HCT116 (cell line): ENCODE results near the gene ZNF445. TPM values are rescaled to one million over a fixed set of nuclear protein-coding genes. Genes with fewer than 3 reads are reported as not detected.

Experiments used
- ATAC-seq: fragments of 200-7000 bp; cut with Tn5 transposase; 2 replicates; pipeline ENCODE4 v1.9.1; 2020; ENCODE audit warnings: mild to moderate bottlenecking, moderate library complexity
- BruUV-seq: library from RNA; stranded (reverse); fragments of 400-500 nt; replicated peaks from 2 replicates; lab custom pipeline; 2021; lab: Mats Ljungman, UMichigan
- CTCF ChIA-PET: fragments of 300-600 bp; sonication (Branson Sonifier 250); formaldehyde crosslinking; loops from one replicate; lab custom pipeline; 2021; ENCODE audit warnings: antibody characterized with exemption; lab: Charles Lee
- POLR2A ChIA-PET: fragments of 300-600, 350-600 bp; sonication (Branson Sonifier 250); formaldehyde crosslinking; loops from one replicate; lab custom pipeline; 2021; ENCODE audit warnings: antibody characterized with exemption; lab: Charles Lee
- RAD21 ChIA-PET, 2 experiments: fragments of 300-600 bp; sonication (Branson Sonifier 250); formaldehyde crosslinking; loops; one replicate each; lab custom pipeline; 2023; ENCODE audit warnings: low total read pairs in 2 of 2; ENCODE audit not compliant: uncharacterized antibody in 2 of 2, unreplicated experiment in 2 of 2, low non-redundant PET in 1 of 2; lab: Charles Lee
- DNase-seq: peaks from one replicate; pipeline ENCODE4 v3.0.0-alpha.2; 2010; ENCODE audit warnings: low read depth, low spot score
- H2AFZ ChIP-seq: fragments of 200-600 bp; shearing (Covaris generic), sonication (generic); 2 replicates; pipeline ENCODE4 v1.6.1; 2017; ENCODE audit warnings: low read depth, mixed run types, mixed read lengths, antibody characterized with exemption, low read length; ENCODE audit not compliant: poor library complexity, severe bottlenecking
- H3K27ac ChIP-seq: 2 replicates; pipeline ENCODE4 v1.5.1; 2012; ENCODE audit warnings: low read depth, low read length
- H3K27me3 ChIP-seq: fragments of 200-600 bp; sonication (generic); 2 replicates; pipeline ENCODE4 v1.6.1; 2016; ENCODE audit warnings: mixed run types, low read length, mixed read lengths; ENCODE audit not compliant: insufficient read depth
- H3K36me3 ChIP-seq, 2 experiments: fragments of 200-500 bp in 1 of 2; fragments of 200-600 bp in 1 of 2; sonication (Bioruptor generic) in 1 of 2; sonication (generic) in 1 of 2; 2 replicates each; pipeline versions ENCODE4 v1.5.1 to v1.6.1; 2014 to 2016; ENCODE audit warnings: low read length in 2 of 2, inconsistent platforms in 1 of 2, mixed read lengths in 1 of 2, mixed run types in 1 of 2; ENCODE audit not compliant: insufficient read depth in 2 of 2, control insufficient read depth in 1 of 2
- H3K4me1 ChIP-seq, 2 experiments: fragments of 200-600 bp in 1 of 2; sonication (generic) in 1 of 2; 2 replicates each; pipeline versions ENCODE4 v1.5.1 to v1.6.1; 2012 to 2017; ENCODE audit warnings: low read length in 2 of 2, inconsistent platforms in 1 of 2, mild to moderate bottlenecking in 1 of 2, mixed read lengths in 1 of 2, mixed run types in 1 of 2, moderate library complexity in 1 of 2; ENCODE audit not compliant: insufficient read depth in 2 of 2, control insufficient read depth in 1 of 2
- H3K4me2 ChIP-seq: fragments of 200-600 bp; sonication (generic); 2 replicates; pipeline ENCODE4 v1.6.1; 2017; ENCODE audit warnings: mixed run types, low read length, mixed read lengths
- H3K4me3 ChIP-seq, 2 experiments: fragments of 200-600 bp in 1 of 2; sonication (generic) in 1 of 2; replicated peaks in 1 of 2; 2 replicates each; pipeline ENCODE4 v1.5.1; 2011 to 2016; ENCODE audit warnings: low read length in 2 of 2, control low read depth in 1 of 2, low read depth in 1 of 2, mild to moderate bottlenecking in 1 of 2, mixed read lengths in 1 of 2, mixed run types in 1 of 2
- H3K79me2 ChIP-seq: fragments of 200-600 bp; sonication (generic); 2 replicates; pipeline ENCODE4 v1.6.1; 2017; ENCODE audit warnings: mild to moderate bottlenecking, mixed run types, low read length, moderate library complexity, mixed read lengths; ENCODE audit not compliant: insufficient read depth
- H3K9ac ChIP-seq: fragments of 200-600 bp; sonication (generic); 2 replicates; pipeline ENCODE4 v1.6.1; 2016; ENCODE audit warnings: low read length, mixed read lengths
- H3K9me2 ChIP-seq: fragments of 200-600 bp; sonication (generic), shearing (Covaris generic); 2 replicates; pipeline ENCODE4 v1.6.1; 2017; ENCODE audit warnings: mixed run types, mild to moderate bottlenecking, moderate library complexity; ENCODE audit not compliant: insufficient read depth
- H3K9me3 ChIP-seq, 2 experiments: fragments of 200-500 bp in 1 of 2; fragments of 200-600 bp in 1 of 2; sonication (Bioruptor generic) in 1 of 2; sonication (generic) in 1 of 2; 2 replicates each; pipeline ENCODE4 v1.6.1; 2014 to 2017; ENCODE audit warnings: low read length in 2 of 2, mixed read lengths in 2 of 2, inconsistent platforms in 1 of 2, low read depth in 1 of 2, mild to moderate bottlenecking in 1 of 2, mixed run types in 1 of 2, moderate library complexity in 1 of 2; ENCODE audit not compliant: control insufficient read depth in 1 of 2, insufficient read depth in 1 of 2
- H4K20me1 ChIP-seq: fragments of 200-600 bp; sonication (generic), shearing (Covaris generic); 2 replicates; pipeline ENCODE4 v1.6.1; 2017; ENCODE audit warnings: mixed run types, mild to moderate bottlenecking, moderate library complexity; ENCODE audit not compliant: insufficient read depth
- EGR1 ChIP-seq: IDR thresholded peaks from 2 replicates; pipeline ENCODE4 v1.6.1; 2012; ENCODE audit warnings: low read depth
- EZH2phosphoT487 ChIP-seq: fragments of 200-600 bp; IDR thresholded peaks from 2 replicates; pipeline ENCODE4 v1.6.1; 2018; ENCODE audit warnings: antibody characterized with exemption, borderline replicate concordance
- FOSL1 ChIP-seq: IDR thresholded peaks from 2 replicates; pipeline ENCODE4 v1.6.1; 2012; ENCODE audit warnings: low read depth
- POLR2AphosphoS5 ChIP-seq: IDR thresholded peaks from 2 replicates; pipeline ENCODE4 v1.6.1; 2011; ENCODE audit warnings: mild to moderate bottlenecking, low read depth, low read length, moderate library complexity
- RAD21 ChIP-seq: IDR thresholded peaks from 2 replicates; pipeline ENCODE4 v1.6.1; 2012; ENCODE audit warnings: low read depth, mild to moderate bottlenecking
- SIN3A ChIP-seq: IDR thresholded peaks from 2 replicates; pipeline ENCODE4 v1.6.1; 2012; ENCODE audit warnings: low read depth
- YY1 ChIP-seq: IDR thresholded peaks from 2 replicates; pipeline ENCODE4 v1.6.1; 2011; ENCODE audit warnings: low read length, low read depth, moderate library complexity, mild to moderate bottlenecking; ENCODE audit not compliant: insufficient replicate concordance; ENCODE audit errors: extremely low read depth
- ZFX ChIP-seq: fragments of 450-650 bp; IDR thresholded peaks from 2 replicates; pipeline ENCODE4 v1.6.1; 2017
- intact Hi-C: fragments of 100-400 bp; cut with micrococcal nuclease; formaldehyde crosslinking; loops from 2 replicates; pipeline ENCODE4 v1.10.0; 2022
- total RNA-seq: library from RNA; stranded (reverse); gene quantifications from one replicate; pipeline ENCODE4 v1.2.1, GENCODE V29; 2021; ENCODE audit not compliant: unreplicated experiment
- TF ChIP-seq, protein P1 (sequence below): IDR thresholded peaks from 2 replicates; pipeline ENCODE4 v1.6.1; 2012
- TF ChIP-seq, protein P2 (sequence below): IDR thresholded peaks from 2 replicates; pipeline ENCODE4 v1.6.1; 2012; ENCODE audit warnings: low read depth
- TF ChIP-seq, protein P3 (sequence below): IDR thresholded peaks from 2 replicates; pipeline ENCODE4 v1.6.1; 2011; ENCODE audit warnings: mild to moderate bottlenecking, low read length, moderate library complexity; ENCODE audit not compliant: insufficient replicate concordance; ENCODE audit errors: extremely low read depth

Gene ZNF445
- total RNA-seq, 1 experiment from 2014 or later, result 19.9 TPM

DNA sequence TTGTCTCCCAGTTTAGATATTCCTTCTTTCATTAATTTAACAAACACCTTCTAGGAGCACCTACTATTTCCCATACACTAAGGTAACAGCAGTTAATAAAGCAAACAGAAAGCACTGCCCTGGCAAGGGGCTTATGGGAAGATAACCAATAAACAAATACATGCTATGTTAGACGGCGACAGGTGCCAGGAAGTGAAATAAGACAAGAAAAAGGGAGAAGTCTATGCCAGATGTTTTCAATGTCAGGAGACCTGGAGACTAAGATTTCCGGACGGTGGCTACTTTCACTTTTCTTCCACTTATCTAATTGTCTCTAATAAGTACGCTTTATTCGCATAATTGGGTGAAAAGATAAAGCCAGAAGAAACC, 32.5 kb upstream of the ZNF445 start:
- RAD21 ChIA-PET, result no interaction called here
- Histone ChIP-seq H3K4me1 (peaks cover 6 to 17% of the 10 kb centered on the region in 2 experiments; a peak in 3 of 4 replicates), H3K36me3 (peaks cover 0 to 6% of the 10 kb centered on the region in 2 experiments; a peak in 2 of 4 replicates), H3K27me3 (no peaks in the 10 kb centered on the region), H3K27ac (peak overlapping the region; percentile 58), H3K4me3 (peak overlapping the region; percentile 68 to 74), H2AFZ (peak overlapping the region; percentile 93), H3K9ac (peak overlapping the region; percentile 78), H4K20me1 (no peaks in the 10 kb centered on the region), H3K9me2 (0 out of 2 replicates have a peak, but pooled peaks cover 3% of the 10 kb centered on the region), H3K4me2 (peak overlapping the region; percentile 65), H3K9me3 (no peaks in the 10 kb centered on the region), H3K79me2 (peaks cover 50% of the 10 kb centered on the region)
- POLR2A ChIA-PET, result no interaction called here
- CTCF ChIA-PET, result no interaction called here
- ATAC-seq, result peak; percentile 27
- TF ChIP-seq, protein P1, sequence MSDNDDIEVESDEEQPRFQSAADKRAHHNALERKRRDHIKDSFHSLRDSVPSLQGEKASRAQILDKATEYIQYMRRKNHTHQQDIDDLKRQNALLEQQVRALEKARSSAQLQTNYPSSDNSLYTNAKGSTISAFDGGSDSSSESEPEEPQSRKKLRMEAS, result no peak
- TF ChIP-seq, protein P2, sequence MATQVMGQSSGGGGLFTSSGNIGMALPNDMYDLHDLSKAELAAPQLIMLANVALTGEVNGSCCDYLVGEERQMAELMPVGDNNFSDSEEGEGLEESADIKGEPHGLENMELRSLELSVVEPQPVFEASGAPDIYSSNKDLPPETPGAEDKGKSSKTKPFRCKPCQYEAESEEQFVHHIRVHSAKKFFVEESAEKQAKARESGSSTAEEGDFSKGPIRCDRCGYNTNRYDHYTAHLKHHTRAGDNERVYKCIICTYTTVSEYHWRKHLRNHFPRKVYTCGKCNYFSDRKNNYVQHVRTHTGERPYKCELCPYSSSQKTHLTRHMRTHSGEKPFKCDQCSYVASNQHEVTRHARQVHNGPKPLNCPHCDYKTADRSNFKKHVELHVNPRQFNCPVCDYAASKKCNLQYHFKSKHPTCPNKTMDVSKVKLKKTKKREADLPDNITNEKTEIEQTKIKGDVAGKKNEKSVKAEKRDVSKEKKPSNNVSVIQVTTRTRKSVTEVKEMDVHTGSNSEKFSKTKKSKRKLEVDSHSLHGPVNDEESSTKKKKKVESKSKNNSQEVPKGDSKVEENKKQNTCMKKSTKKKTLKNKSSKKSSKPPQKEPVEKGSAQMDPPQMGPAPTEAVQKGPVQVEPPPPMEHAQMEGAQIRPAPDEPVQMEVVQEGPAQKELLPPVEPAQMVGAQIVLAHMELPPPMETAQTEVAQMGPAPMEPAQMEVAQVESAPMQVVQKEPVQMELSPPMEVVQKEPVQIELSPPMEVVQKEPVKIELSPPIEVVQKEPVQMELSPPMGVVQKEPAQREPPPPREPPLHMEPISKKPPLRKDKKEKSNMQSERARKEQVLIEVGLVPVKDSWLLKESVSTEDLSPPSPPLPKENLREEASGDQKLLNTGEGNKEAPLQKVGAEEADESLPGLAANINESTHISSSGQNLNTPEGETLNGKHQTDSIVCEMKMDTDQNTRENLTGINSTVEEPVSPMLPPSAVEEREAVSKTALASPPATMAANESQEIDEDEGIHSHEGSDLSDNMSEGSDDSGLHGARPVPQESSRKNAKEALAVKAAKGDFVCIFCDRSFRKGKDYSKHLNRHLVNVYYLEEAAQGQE, result no peak
- TF ChIP-seq, protein P3, sequence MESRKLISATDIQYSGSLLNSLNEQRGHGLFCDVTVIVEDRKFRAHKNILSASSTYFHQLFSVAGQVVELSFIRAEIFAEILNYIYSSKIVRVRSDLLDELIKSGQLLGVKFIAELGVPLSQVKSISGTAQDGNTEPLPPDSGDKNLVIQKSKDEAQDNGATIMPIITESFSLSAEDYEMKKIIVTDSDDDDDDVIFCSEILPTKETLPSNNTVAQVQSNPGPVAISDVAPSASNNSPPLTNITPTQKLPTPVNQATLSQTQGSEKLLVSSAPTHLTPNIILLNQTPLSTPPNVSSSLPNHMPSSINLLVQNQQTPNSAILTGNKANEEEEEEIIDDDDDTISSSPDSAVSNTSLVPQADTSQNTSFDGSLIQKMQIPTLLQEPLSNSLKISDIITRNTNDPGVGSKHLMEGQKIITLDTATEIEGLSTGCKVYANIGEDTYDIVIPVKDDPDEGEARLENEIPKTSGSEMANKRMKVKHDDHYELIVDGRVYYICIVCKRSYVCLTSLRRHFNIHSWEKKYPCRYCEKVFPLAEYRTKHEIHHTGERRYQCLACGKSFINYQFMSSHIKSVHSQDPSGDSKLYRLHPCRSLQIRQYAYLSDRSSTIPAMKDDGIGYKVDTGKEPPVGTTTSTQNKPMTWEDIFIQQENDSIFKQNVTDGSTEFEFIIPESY, result no peak
- no peak for TF ChIP-seq EZH2phosphoT487
- no peak for TF ChIP-seq ZFX
- TF ChIP-seq YY1, result no peak
- TF ChIP-seq FOSL1, result no peak
- TF ChIP-seq POLR2AphosphoS5, result no peak
- no peak for TF ChIP-seq EGR1
- no peak for TF ChIP-seq SIN3A
- no peak for TF ChIP-seq RAD21
- no peak for DNase-seq
- intact Hi-C loops, result loop anchor here (2.0 to 5.0 kb wide), 3 partner anchors 33 to 173 kb away; partner anchors contain the start of genes TCAIM, ZNF197 and ZNF445
- BruUV-seq, result no TSS peak
